ENCODE measurements around the gene EHMT1. TPM values are rescaled to one million over a fixed set of nuclear protein-coding genes. Genes with fewer than 3 reads are reported as not detected.
"Not testable (repeated sequence)": the region's sequence is repeated elsewhere in the genome, so short reads cannot be mapped to it uniquely, and the experiment has no call there.

The EHMT1 gene
- polyA plus RNA-seq, 1 of the 3 experiments (the other 2 are of a cell fraction) = 39.5 TPM

- H3K4me2 ChIP-seq = no peak overlapping the region
- H3K4me1 ChIP-seq (ENCODE audit: control insufficient read depth in 1 of 2, insufficient read depth in 2 of 2, low read depth in 1 of 2, low read length in 1 of 2) = peaks cover 9 to 18% of the 10 kb centered on the region in 2 experiments; a peak in 2 of 4 replicates
- no peak for DNase-seq
- peaks cover 5% of the 10 kb centered on the region for H3F3A ChIP-seq (replicated peaks; ENCODE audit: insufficient read depth)
- peaks cover 3 to 4% of the 10 kb centered on the region in 2 experiments for H3K36me3 ChIP-seq (replicated peaks in 1 of 2; ENCODE audit: control insufficient read depth in 1 of 2, insufficient read depth in 2 of 2, low read length in 1 of 2)
- CTCF ChIA-PET = interaction anchor here (1.3 to 4.2 kb wide), 2 partner anchors 11 to 13 kb away, joined by 4 to 27 read pairs; partner anchors contain the start of gene DPH7
- 88% methylated on average over 9 of the region's 12 CpGs for WGBS (ENCODE audit: low lambda C conversion rate)
- no peak for TF ChIP-seq NRF1 (IDR thresholded peaks at IDR 0.05; ENCODE audit: low read depth, low read length)
- no peak for TF ChIP-seq RCOR1 (IDR thresholded peaks at IDR 0.05; ENCODE audit: low read length)
- TF ChIP-seq RXRA (IDR thresholded peaks at IDR 0.05; ENCODE audit: borderline replicate concordance, low read depth) = no peak
- TF ChIP-seq USF2 (IDR thresholded peaks at IDR 0.05; ENCODE audit: borderline replicate concordance, low read depth, low read length) = no peak
- TF ChIP-seq REST (IDR thresholded peaks at IDR 0.05; ENCODE audit: low read depth, low read length) = no peak
- TF ChIP-seq JUND (IDR thresholded peaks at IDR 0.05) = no peak
- no peak for TF ChIP-seq MAX (IDR thresholded peaks at IDR 0.05; ENCODE audit: low read depth)
- TF ChIP-seq ZBTB33 (IDR thresholded peaks at IDR 0.05; ENCODE audit: borderline replicate concordance, low read depth) = no peak
- H3K9me2 ChIP-seq = no peaks in the 10 kb centered on the region
- H3K4me3 ChIP-seq (ENCODE audit: low read depth in 2 of 2, low read length in 1 of 2) = no peak overlapping the region
- H3K9me3 ChIP-seq = no peaks in the 10 kb centered on the region
- no peak overlapping the region for H2AFZ ChIP-seq (ENCODE audit: low read depth)
- peaks cover 13% of the 10 kb centered on the region for H4K20me1 ChIP-seq (ENCODE audit: insufficient read depth)
- no peaks in the 10 kb centered on the region for H3K27me3 ChIP-seq (ENCODE audit: insufficient read depth)
- peaks cover 16% of the 10 kb centered on the region for H3K79me2 ChIP-seq (ENCODE audit: insufficient read depth)
- no peak overlapping the region for H3K9ac ChIP-seq
- H3K27ac ChIP-seq (ENCODE audit: low read depth in 2 of 2, low read length in 1 of 2) = no peak overlapping the region
- POLR2A ChIA-PET = no interaction called here
Observed at GRCh38 chr9:137593176-137593575, 25.6 kb upstream of the EHMT1 start.

- H3K9ac ChIP-seq; H3K9me3 ChIP-seq; H3K36me3 ChIP-seq (replicated peaks in 1 of 2; ENCODE audit: control insufficient read depth in 1 of 2, insufficient read depth in 2 of 2, low read length in 1 of 2); H3K4me3 ChIP-seq (ENCODE audit: low read depth in 2 of 2, low read length in 1 of 2); H3K27ac ChIP-seq (ENCODE audit: low read depth in 2 of 2, low read length in 1 of 2); H3K4me2 ChIP-seq; DNase-seq; H3K79me2 ChIP-seq (ENCODE audit: insufficient read depth); H3F3A ChIP-seq (replicated peaks; ENCODE audit: insufficient read depth); H3K27me3 ChIP-seq (ENCODE audit: insufficient read depth); H3K4me1 ChIP-seq (ENCODE audit: control insufficient read depth in 1 of 2, insufficient read depth in 2 of 2, low read depth in 1 of 2, low read length in 1 of 2); H2AFZ ChIP-seq (ENCODE audit: low read depth); H3K9me2 ChIP-seq; H4K20me1 ChIP-seq (ENCODE audit: insufficient read depth); POLR2A ChIA-PET: not testable (repeated sequence)
- CTCF ChIA-PET = interaction anchor here (1.0 kb wide), 1 partner anchor 19 kb away, joined by 3 read pairs; no protein-coding TSS in a partner anchor
- 80% methylated on average over 7 of the region's 7 CpGs for WGBS (ENCODE audit: low lambda C conversion rate)
Observed at GRCh38 chr9:137596577-137596976, 22.2 kb upstream of the EHMT1 start.
